HPDE6-E6E7 (cell line): ENCODE results near the gene FKBP1A.

Experiments
- DNase-seq: peaks from one replicate; pipeline ENCODE4 v3.0.0; 2011; ENCODE audit warnings: missing footprints; ENCODE audit errors: extremely low spot score

The FKBP1A gene

DNA sequence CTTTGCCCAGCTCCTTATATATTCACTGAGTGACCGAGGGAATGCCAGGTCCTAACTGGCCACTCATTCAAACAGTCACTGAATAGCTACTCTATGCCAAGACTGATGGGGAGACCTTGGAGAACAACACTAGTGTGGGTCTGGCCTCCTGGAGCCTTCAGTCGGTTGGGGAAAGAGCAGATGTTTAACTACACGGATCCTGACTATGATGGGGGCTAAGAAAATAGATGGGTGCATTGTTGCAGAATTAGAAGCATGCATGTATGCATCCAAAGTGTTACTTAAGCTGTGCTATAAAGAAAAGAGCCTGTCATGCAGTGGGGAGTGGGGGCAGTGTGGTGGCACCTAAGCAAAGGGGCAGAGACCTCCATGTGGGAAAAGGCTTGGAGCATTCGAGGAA, 6.5 kb downstream of the FKBP1A start:
- DNase-seq = no peak

DNA sequence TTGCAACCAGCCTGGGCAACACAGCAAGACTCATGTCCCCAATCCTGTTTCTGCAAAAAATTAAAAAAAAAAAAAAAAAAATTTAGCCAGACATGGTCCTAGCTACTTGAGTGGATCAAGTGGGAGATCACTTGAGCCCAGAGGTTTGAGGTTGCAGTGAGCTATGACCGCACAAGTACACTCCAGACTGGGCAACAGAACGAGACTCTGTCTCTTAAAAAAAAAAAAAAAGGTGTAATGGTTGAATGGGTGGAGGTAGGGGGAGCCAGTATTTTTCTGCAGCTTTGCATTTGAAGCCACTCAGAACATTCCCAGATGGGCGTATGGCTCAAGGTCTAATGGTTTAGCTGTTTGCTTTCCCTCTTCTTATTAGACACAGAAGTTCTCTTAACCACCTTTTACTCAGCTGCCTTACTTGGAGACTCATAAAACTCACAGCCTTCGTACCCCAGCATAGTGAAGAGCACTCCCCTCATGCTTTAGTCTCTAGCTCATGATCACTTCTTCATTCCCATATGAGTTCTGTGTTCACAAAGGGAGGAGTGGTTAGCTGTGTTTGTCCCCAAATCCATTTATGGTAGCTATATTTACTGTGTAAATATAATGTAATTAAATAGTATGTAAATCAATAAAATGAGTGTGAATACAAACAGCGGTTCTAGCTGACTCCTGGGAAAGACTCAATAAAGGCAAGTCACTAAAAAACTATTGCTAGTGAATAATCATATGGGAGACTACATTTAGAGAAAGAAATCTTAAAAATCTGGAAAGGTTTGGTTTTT, 9.0 kb downstream of the FKBP1A start:
- no peak for DNase-seq

DNA sequence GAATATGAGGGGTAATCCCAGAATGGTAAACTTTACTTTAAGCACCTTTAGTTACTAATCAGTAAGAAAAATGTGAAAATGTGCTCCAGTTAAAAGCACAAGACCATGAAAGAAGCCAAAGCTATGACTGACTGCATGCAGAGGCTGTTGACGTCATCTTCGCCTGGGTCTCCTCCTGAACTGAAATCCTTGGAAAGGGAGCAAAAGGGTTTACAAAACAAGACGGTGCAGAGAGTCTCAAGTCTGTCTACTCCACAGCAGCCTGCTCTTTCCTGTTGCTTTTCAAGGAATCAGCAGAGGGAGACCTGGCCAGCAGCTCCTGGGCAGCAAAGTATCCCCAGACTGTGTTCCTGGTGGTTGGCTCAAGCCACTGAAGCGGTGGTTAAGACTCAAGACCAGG, 10.2 kb downstream of the FKBP1A start:
- no peak for DNase-seq

DNA sequence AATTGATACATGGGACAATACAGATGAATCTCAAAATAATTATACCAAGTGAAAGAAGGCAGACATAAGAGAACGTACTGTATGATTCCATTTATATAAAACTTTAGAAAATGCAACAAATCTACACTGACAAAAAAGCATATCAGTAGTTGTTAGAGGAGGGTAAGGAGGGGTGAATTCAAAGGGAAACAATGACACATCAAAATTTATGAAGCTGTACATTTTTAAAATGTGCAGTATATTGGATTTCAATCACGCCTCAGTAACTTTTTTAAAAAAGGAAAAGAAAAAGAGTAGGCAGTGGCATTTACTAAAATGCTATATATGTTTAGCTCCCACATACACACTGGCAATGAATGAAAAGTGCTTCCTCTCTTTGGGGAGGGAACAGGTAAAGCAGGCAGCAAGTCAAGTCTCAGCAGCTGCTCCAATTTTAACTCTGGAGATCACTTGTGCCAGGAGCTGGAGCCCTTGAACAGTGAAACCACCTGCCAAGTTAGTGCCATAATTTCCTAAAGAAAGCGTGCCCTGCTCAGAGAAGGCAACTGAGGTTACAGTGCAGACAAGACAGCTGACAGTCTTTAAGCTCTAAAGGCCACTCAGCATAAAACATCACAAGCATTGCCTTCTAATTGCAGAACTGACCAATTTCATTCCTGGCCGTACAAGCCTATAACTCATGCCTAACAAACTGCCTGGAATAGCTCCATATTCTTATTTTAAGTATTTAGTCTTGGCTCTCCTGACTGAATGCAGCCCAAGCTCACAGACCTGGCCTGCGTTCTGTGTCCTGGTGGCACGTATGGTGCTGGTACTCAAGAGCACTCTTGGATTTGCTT, 10.9 kb downstream of the FKBP1A start:
- no peak for DNase-seq

DNA sequence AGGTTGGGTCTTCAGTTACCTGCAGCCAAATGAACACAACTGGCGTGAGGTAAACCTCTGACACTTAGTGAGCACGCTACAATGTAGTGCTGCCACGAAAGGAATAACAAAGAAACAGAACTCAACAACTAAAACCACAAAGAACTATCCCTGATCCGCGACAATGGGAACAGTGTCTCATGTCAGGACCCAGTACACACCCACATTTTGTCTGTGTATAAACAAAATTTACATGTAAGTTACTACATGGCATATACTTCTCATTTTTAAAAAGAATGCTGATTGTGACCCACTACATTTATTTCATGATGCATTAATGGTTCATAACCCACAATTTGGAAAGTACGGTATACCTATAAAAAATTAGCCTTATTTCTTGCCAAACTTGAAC, 14.1 kb downstream of the FKBP1A start:
- DNase-seq = no peak

DNA sequence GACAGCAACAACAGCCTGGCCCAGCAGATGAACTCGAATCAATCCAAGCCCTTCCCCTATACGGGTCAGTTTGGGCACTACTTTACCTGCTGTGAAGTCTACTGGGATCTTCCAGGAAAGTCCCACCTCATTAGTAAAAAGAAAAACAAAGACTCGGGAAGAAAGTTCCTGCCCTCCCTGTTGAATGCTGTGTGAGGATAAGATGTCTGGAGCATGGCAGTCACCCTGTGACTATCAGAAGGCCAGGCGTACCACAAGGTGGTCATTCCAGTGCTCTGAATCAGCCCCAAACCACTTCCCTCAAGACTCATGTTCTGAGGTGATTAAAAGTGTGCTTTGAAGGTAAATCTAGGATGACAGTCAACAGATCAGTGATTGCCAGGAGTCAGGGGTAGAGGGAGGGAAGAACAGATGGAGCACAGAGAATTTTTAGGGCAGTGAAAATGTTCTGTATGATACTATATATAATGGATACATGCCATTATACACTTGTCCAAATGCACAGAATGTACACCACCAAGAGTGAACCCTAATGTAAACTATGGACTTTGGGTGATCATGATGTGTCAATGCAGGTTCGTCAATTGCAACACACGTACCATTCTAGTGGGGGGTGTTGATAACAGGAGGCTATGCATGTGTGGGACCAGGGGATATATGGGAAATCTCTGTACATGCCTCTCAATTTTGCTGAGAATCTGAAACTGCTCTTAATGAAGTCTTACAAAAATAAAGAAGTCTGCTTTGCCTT, 14.7 kb downstream of the FKBP1A start:
- DNase-seq = peak; percentile 76

DNA sequence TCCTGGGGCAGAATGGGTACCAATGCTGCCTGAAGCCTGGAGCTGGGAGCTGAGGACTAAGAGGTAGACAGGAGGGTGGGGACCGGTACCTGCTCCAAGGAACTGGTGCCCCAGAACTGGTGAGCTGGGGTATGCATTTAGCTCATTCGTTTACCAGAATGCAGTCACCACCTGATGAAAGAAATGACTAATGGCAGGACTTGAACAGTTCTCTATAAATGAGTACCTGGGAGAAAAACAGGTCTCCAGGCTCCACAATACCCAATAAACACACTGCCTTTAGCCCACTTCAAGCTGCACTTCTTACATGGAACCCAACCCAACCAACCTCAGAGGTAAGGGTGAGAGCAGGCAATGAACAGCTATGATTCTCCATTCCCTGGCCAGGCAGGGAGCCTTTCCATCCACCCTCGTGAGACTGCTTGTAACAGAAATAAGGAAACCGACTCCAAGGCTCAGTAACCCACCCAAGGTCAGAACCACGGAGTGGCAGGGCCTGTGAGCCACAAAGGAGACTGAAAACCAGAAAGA, 15.4 kb downstream of the FKBP1A start:
- no peak for DNase-seq

DNA sequence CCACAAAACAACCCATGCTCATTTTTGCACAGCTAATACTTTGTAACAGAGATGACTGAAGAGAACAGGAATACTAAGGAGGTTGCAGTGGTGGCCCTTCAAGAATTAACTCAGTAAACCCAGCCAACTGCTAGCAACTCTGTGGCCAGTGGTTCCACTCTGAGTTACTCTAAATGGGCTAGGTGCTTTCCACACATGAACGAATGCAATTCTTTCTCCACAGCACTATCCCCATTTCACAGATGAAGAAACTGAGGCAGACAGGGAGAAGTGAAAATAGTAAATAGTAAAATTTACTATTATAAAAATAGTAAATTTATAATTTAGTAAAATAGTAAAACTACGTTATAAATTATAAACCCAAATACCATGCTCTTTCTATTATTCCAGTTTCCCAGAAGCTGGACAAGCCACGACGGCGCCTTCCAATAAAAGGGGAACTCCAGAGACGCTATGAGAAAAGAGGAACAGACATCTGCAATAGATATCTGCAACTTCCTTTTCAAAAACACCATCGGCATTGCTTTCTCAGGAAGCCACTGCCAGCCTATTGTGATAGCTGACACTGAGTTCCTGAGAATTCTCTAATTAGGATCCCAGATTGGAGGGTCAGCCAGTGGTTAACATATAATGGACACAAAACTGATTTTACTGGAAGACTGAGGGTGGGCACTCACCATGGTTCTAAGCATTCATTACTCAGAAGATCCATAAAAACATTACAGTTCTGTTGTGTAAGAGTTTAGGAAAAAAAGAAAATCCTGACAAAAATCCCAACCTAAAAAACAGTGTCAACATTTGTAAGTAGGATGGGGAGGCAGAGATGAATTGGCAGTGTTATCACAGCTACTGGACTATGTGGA, 16.2 kb downstream of the FKBP1A start:
- DNase-seq = no peak

DNA sequence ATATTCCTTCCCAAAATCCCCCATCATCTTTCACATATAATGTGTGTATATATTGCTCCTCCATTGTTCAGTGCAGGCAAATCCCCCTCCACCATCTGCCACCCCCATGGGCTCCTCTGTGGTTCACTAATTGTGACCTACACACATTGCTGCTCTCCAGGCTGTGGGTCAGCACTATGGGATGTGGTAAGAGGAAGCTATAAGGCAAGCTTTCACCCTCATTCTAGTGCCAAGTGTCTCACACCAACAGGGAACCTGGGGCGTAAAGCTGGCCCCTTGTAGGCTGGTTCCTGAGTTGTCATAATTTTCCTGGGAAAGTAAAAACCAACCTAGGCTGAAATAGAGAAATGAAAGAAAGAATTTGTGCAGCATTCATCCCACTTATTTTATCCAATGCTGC, 16.8 kb downstream of the FKBP1A start:
- no peak for DNase-seq

DNA sequence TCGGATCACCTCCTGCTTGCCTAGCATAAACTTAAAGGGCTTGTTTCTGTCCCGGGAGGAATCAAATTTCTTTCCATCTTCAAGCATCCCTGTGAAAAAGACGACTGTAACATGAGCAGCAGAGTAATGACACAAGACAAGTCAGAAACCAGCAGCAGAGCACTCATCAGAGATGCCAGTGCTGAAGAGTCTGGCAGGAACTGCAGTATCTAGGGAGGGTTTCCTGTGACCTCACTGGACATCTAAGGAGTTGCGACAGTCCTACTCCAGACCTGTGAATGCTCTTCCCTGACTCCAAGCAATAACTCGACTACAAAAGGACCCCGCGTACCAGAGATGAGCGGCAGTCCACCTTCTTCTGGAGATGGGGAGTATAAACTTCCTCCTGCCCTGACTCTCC, 17.3 kb downstream of the FKBP1A start:
- DNase-seq = no peak

DNA sequence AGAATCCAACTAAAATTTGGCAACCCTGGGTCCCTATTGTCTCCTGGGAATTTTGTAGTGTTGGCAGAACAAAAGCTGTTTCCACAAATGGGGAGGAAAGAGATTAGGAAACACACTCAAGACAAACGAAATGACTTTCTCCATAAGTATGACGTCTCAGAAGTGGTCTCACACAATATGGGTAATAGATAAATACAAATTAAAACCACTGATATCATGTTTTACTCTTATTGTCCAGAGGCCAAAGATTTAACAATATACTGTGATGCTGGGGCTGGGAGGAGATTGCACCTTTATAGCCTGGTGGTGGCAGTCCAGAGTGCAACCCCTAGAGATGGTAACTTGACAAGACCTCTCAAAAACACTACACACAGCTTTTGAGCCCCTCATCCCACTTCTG, 18.6 kb downstream of the FKBP1A start:
- no peak for DNase-seq

DNA sequence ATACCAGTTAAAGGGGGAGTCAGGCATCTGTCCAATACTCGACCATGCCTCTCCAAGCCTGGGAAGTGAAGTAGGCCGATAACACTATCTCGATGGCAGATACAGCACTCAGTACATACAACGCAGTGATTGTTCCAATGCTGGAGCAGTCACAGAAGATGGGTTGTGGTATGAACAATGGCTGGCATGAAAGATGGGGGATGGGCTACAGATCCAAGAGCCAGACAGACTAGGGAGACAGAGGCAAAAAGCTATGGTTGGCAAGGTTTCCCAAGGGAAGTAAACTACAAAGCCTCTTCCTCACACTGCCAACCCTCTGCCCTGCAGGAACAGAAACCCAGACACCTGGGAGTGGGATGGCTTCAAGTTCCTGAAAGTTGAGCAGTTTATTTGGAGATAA, 19.2 kb downstream of the FKBP1A start:
- DNase-seq = no peak

DNA sequence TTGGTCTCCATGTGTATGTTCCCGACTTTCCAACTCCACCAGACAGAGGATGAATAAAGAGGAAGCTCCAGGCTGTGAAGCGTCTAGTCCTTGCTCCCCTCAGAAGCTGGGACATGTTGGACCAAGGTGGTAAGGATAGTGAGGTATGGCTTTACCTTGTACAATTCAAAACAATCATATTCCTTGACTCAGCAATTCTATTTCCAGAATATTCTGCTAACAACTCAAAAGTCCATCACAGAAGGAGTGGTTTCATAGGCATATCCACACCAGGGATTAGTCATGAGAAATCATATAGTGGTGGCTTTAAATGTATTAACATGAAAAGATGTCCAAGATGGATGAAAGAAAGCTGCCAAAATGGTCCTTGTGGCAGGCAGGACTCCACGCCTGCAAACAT, 19.8 kb downstream of the FKBP1A start:
- DNase-seq = no peak

DNA sequence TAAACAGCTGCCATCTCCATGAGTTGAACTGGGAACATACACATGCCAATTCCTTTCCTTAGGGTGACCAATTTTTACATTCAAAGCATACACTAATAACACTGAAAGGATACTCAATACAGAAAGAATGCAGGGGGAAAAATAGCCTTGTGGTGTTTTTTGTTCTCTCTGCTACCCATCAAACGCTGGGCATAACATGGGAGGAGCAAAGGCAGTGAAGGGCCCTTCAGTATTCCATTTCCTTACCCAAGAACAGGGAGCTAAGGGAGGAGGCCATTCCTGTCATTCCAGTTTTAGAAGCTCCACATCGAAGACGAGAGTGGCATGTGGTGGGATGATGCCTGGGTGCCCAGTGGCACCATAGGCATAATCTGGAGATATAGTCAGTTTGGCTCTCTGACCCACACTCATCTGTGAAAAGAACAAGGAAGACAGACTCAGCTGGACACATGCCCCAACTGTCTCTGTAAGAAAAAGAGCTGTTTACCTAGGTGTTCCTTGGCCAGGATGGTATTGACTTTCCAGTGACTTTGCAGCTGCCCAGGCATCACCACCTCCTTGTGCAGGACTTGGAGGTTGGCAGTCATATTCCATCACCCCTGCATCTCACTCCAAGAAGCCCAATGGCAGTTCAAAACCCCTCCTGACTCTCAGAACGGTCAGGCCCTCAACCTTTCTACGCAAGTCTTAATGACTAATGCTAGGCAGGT, 20.9 kb downstream of the FKBP1A start:
- DNase-seq = no peak

DNA sequence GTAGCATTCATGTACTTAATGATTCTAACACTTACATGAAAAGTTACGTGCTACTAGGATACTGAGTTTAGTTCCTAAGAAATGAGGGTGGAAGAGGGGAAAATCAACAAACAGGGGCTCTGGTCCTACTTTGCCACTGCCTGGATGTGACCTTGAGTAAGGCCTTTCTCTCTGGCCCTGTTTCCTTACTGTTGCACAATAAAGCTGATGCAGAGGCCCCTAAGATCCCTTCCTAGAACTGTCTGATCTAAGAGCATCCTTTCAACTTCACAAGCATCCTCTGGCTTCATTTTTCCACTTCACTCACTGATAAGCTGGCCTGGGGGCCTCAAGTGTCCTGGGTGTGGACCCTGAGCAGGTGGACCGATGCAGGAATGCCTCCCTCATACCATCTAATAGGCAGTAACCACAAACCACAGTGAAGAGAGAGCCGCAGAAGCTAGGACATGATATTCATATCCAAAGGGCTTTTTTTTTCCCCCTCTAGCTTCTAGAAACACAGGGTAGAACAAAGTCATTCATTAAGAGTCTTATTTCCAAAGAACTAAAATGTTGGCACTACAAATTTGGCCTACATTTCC, 21.6 kb downstream of the FKBP1A start:
- no peak for DNase-seq

DNA sequence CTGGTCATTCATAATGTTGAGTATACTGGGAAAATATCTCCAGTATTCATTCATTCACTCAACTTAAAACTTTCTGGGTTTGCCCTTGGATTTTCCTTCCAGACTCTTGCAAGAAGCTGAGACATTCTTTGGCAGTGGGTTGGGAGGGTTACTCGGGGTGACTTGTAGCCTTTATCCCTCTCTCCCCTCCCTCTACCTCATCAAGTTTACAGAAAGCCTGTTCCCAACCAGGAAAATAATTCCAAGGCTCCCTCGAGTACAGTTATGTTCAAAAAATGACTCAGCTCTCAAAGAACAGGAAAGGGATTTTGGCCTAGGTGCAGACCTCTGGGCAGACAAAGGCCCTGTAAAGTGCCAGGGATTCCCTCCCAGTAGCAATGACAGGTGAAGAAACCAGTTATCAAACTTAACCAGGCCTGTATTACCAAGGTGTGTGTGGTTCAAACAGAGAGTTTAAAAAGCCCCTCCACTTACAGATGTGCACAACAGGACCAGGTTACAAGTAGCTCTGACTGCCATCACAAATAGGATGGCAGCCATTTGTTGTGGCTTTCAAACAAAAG, 22.2 kb downstream of the FKBP1A start:
- no peak for DNase-seq

DNA sequence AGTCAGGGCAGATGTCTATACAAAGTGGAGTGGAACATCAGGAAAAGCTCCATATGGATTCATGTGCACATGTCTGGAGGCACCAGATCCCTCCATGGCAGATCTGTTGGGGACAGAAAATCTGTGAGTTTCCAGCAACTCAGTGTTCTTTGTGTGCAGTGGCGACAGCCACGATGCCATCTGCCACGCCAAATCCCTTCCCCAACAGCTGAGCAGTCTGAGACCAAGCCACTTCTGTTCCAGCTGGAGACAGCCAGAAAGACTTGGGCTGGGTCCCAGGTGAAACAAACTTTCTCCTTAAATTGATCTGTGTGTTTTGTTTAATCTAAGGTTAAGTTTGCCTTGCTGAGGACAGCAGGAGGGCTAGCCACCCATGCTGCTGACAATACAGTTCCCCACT, 22.9 kb downstream of the FKBP1A start:
- no peak for DNase-seq

DNA sequence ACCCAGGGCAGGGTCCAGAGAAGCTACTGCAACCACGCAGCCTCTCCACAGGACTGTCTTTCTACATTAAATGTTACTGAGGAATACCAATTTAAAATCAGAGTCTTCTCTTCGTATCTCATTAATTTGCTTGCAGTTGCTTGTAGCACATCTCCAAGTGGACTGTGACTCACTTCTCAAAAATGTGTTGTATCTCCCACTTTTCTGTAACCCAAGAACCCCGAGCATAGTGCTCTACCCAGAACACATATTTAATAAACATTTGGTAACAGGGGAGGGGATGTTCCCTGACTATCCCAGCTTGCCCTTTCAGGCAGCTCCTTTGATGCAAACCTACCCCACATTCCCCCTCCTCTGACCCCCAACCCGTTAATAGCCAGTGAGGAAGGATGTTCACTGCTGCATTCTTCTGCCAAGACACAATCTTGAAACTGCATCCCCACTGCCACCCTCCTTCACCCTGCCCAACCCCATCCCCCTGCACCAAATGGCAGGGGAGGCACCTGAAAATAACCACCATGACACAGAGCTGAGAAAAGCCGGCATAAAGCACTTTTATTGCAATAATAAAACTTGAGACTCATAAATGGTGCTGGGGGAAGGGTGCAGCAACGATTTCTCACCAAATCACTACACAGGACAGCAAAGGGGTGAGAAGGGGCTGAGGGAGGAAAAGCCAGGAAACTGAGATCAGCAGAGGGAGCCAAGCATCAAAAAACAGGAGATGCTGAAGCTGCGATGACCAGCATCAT, 24.2 kb downstream of the FKBP1A start:
- DNase-seq = no peak

DNA sequence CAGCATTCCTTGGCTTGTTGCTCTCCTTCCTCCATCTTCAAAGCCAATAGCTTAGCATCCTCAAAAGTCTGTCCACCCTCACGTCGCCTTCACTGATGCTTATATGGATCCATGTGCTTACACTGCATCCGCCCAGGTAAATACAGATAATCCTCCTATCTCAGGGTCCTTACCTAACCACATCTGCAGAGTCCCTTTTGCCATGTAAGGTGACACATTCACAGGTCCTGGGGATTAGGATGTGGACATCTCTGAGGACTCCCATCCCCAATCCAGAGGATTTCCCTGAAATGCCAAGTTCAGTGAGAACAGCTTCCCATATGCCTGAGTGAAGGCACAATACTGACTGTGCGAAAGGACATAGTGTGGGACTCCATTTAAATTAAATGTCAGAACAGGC, 25.4 kb downstream of the FKBP1A start:
- no peak for DNase-seq
